Calu3 (cell line): Measurements from ENCODE around the gene PPP4R2. TPM values are rescaled to one million over a fixed set of nuclear protein-coding genes. Genes with fewer than 3 reads are reported as not detected.

Source experiments
- Bru-seq: library from RNA; stranded (reverse); fragments of 400-500 nt; gene quantifications from one replicate; lab custom pipeline; 2021; lab: Mats Ljungman, UMichigan
- BruChase-seq, 2 experiments: library from RNA; stranded (reverse); fragments of 400-500 nt; gene quantifications; one replicate each; lab custom pipeline; 2021; lab: Mats Ljungman, UMichigan
- BruUV-seq: library from RNA; stranded (reverse); fragments of 400-500 nt; replicated peaks from 2 replicates; lab custom pipeline; 2021; lab: Mats Ljungman, UMichigan
- CTCF ChIA-PET: fragments of 300-600 bp; sonication (Branson Sonifier 250); formaldehyde crosslinking; loops from one replicate; lab custom pipeline; 2022; ENCODE audit warnings: antibody characterized with exemption; lab: Charles Lee
- DNase-seq: peaks from one replicate; pipeline ENCODE4 v3.0.0; 2022
- H3K27ac Mint-ChIP-seq: one replicate; pipeline ENCODE4 v1.8.0; 2022; ENCODE audit warnings: mixed read lengths; ENCODE audit not compliant: unreplicated experiment
- H3K27me3 Mint-ChIP-seq: one replicate; pipeline ENCODE4 v1.8.0; 2022; ENCODE audit warnings: mixed read lengths; ENCODE audit not compliant: unreplicated experiment
- H3K36me3 Mint-ChIP-seq: one replicate; pipeline ENCODE4 v1.8.0; 2022; ENCODE audit warnings: mild to moderate bottlenecking, moderate library complexity, mixed read lengths; ENCODE audit not compliant: insufficient read depth, unreplicated experiment
- H3K4me1 Mint-ChIP-seq: one replicate; pipeline ENCODE4 v1.8.0; 2022; ENCODE audit warnings: mild to moderate bottlenecking, low read depth, mixed read lengths; ENCODE audit not compliant: unreplicated experiment
- H3K4me3 Mint-ChIP-seq: one replicate; pipeline ENCODE4 v1.8.0; 2022; ENCODE audit warnings: mild to moderate bottlenecking, low read depth, moderate library complexity, mixed read lengths; ENCODE audit not compliant: unreplicated experiment
- H3K9me3 Mint-ChIP-seq: one replicate; pipeline ENCODE4 v1.8.0; 2022; ENCODE audit warnings: low read depth, mixed read lengths; ENCODE audit not compliant: unreplicated experiment
- CTCF ChIP-seq: fragments of 200-600 bp; IDR thresholded peaks from one replicate; pipeline ENCODE4 v1.8.0; 2022; ENCODE audit warnings: antibody characterized with exemption; ENCODE audit not compliant: unreplicated experiment
- intact Hi-C: fragments of 100-400 bp; cut with micrococcal nuclease; formaldehyde crosslinking; loops from one replicate; pipeline ENCODE4 v1.10.0; 2022; ENCODE audit not compliant: unreplicated experiment
- long read RNA-seq: library from polyadenylated mRNA; stranded (forward); transcript quantifications from one replicate; pipeline ENCODE4 v2.0.0, GENCODE V29; 2022
- total RNA-seq: library from RNA; stranded (reverse); gene quantifications from 2 replicates; pipeline ENCODE4 v1.2.3, GENCODE V29; 2022

The PPP4R2 gene
- total RNA-seq (68.4 and 89.0 TPM in 2 replicates), Bru-seq, nascent RNA (percentile 94 among the genes with signal in this experiment), BruChase-seq, experiment 1, labeled RNA remaining after a 6-hour chase (percentile 90 among the genes with signal in this experiment), BruChase-seq, experiment 2, labeled RNA remaining after a 2-hour chase (percentile 94 among the genes with signal in this experiment)
- long read RNA-seq, full-length matches to known transcripts: 35 of 47 reads
- long read RNA-seq, partial matches to known transcripts: 10 of 47 reads
- long read RNA-seq, other reads (novel, unspliced or antisense): 2 of 47 reads

GRCh38 chr3:72996473-72997333 is at the start of gene PPP4R2:
PPP4R2 (plus strand) TSS chr3:72996811; CDS start chr3:72997038, 227 bp downstream.
- Mint-ChIP-seq H3K27me3 (no peaks in the 10 kb centered on the region), H3K9me3 (no peaks in the 10 kb centered on the region), H3K36me3 (peaks cover 43% of the 10 kb centered on the region), H3K4me1 (peaks cover 10% of the 10 kb centered on the region), H3K27ac (peak within 1 kb of the TSS; percentile 89), H3K4me3 (peak within 1 kb of the TSS; percentile 96)
- TF ChIP-seq CTCF: no peak
- DNase-seq: peak; percentile 91
- intact Hi-C loops: loop anchor here (1.0 to 5.0 kb wide), 2 partner anchors 58 to 61 kb away; no protein-coding TSS in a partner anchor
- TSS peak; percentile 87 for BruUV-seq
- CTCF ChIA-PET: interaction anchor here (0.6 to 2.1 kb wide), 3 partner anchors 50 to 146 kb away, joined by 3 to 8 read pairs (median 3); no protein-coding TSS in a partner anchor

GRCh38 chr3:72947715-72948490 is 48.7 kb upstream of the PPP4R2 start:
- H3K36me3 Mint-ChIP-seq: no peaks in the 10 kb centered on the region
- H3K4me3 Mint-ChIP-seq: no peak overlapping the region
- H3K4me1 Mint-ChIP-seq: peaks cover 6% of the 10 kb centered on the region
- no TSS peak for BruUV-seq
- H3K27me3 Mint-ChIP-seq: no peaks in the 10 kb centered on the region
- intact Hi-C loops: no loop called here
- no peak for DNase-seq
- H3K9me3 Mint-ChIP-seq: no peaks in the 10 kb centered on the region
- CTCF ChIA-PET: interaction anchor here (0.7 kb wide), 1 partner anchor 61 kb away, joined by 3 read pairs; no protein-coding TSS in a partner anchor
- TF ChIP-seq CTCF: no peak
- no peak overlapping the region for H3K27ac Mint-ChIP-seq

GRCh38 chr3:72949016-72949415 is 47.6 kb upstream of the PPP4R2 start:
- Mint-ChIP-seq H3K4me3 (no peak overlapping the region), H3K36me3 (no peaks in the 10 kb centered on the region), H3K27me3 (no peaks in the 10 kb centered on the region), H3K27ac (no peak overlapping the region), H3K9me3 (no peaks in the 10 kb centered on the region), H3K4me1 (peaks cover 6% of the 10 kb centered on the region)
- BruUV-seq: no TSS peak
- CTCF ChIA-PET: no interaction called here
- intact Hi-C loops: no loop called here
- no peak for DNase-seq
- TF ChIP-seq CTCF: no peak

GRCh38 chr3:72950372-72950771 is 46.2 kb upstream of the PPP4R2 start:
- BruUV-seq: no TSS peak
- no peak for DNase-seq
- no peak overlapping the region for H3K27ac Mint-ChIP-seq
- H3K4me1 Mint-ChIP-seq: peaks cover 6% of the 10 kb centered on the region
- H3K9me3 Mint-ChIP-seq: no peaks in the 10 kb centered on the region
- CTCF ChIA-PET: no interaction called here
- intact Hi-C loops: no loop called here
- H3K27me3 Mint-ChIP-seq: no peaks in the 10 kb centered on the region
- no peaks in the 10 kb centered on the region for H3K36me3 Mint-ChIP-seq
- no peak for TF ChIP-seq CTCF
- H3K4me3 Mint-ChIP-seq: no peak overlapping the region
